GM21423 (cell line): ENCODE measurements around the gene SUFU.

Experiments
- ATAC-seq: cut with Tn5 transposase; IDR thresholded peaks from one replicate; pipeline ENCODE4 v1.9.1; 2021; ENCODE audit warnings: mild to moderate bottlenecking, moderate library complexity; ENCODE audit not compliant: unreplicated experiment

Gene SUFU

DNA sequence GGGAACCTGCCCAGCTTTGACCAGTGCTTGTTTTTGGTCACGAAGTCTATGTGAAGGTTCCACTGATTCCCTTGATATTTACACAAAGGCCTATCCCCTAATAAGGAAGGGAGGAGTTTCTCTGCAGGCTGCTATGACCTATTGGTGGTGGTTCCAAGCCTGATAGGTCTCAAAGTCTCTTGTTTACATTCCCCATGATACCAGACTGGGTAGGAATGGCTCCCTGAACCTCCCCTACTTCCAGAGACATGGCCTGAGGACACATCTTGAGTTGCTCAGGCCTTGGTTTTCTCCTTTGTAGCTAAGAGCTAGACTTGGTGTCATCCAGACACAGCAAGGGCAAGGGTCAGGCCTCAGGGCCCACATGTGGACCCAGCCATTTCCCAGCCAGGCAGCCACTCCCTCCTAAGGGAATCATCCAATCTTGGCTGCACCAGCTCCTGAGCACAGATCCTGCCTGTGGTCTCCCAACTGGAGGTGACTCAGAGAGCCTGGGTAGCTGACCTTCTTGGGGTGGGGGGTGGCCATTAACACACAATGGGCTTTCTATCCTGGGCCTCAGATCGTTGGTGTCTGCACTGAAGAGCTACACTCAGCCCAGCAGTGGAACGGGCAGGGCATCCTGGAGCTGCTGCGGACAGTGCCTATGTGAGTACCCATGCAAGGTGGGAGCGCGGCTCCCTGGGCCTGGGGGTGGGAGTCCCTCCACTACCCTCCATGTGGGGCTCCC is 89.5 kb downstream of the SUFU start:
- no peak for ATAC-seq

DNA sequence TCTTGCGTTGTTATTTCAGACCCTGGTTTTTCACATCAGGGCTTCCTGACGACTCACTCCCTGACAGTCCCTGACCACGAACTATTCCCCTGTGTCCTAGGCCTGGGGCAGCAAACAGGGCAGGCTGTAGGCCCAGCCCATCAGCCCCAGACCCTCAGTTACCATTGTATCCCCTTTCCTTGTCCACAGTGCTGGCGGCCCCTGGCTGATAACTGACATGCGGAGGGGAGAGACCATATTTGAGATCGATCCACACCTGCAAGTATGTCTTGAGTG is 90.0 kb downstream of the SUFU start:
- no peak for ATAC-seq

DNA sequence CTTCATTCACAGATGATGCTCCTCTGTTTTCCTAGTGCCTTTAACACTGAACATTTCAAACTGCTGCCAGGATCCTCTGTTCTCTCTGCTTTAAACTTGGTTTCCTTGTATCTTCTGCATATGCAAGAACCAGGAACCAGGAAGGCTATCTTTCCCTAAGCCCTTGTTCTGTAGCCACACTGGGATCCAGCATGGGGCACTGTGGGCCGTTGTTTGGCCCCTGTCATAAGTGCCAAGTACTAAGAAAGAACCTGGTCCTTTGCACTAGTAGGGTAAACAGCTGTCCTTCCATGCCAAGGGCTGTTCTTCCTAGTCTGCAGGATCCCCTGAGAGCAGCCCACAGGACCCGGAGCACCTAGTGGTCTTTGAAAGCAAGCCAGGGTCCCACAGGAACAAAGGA is 91.5 kb downstream of the SUFU start:
- no peak for ATAC-seq

DNA sequence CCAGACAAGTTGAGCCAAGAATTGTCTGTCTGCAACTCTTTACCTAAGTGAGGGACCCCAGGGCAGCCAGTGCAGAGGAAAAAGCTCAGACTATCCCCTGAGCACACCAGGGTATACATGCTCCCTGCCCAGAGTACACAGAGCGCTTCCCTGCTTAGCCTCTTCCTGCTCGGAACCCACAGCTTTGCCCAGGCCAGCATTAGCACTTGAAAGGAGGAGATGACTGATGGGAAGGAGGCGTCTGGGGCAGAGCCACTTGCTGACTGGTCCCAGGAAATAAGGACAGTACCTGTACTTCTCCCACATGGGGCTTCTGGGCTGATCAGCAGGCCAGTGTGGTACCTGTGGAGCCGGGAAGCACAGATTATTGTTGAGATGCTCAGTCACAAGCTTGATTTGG is 92.1 kb downstream of the SUFU start:
- no peak for ATAC-seq

DNA sequence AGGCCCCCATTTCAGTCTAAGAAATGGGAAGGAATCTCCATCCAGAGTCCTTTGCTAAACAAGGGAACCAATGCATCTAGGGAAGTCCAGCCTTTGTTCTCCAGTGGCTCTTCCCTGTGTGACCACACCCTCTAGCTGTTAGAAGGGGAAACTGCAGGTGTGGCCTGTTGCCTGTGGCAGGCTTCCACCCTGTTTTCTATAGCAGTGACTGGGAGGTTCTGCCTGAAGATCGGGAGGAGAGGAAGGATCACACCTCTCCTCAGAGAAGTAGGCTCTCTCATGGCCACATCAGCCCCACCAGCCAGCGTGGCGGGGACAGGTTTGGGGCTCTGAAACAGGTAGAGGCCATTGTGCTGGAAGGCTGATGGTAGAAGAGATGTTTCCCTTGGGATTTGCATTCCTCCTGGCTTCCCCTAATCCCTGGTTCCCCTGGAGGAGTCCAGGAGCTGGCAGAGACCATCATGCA is 92.8 kb downstream of the SUFU start:
- no peak for ATAC-seq

DNA sequence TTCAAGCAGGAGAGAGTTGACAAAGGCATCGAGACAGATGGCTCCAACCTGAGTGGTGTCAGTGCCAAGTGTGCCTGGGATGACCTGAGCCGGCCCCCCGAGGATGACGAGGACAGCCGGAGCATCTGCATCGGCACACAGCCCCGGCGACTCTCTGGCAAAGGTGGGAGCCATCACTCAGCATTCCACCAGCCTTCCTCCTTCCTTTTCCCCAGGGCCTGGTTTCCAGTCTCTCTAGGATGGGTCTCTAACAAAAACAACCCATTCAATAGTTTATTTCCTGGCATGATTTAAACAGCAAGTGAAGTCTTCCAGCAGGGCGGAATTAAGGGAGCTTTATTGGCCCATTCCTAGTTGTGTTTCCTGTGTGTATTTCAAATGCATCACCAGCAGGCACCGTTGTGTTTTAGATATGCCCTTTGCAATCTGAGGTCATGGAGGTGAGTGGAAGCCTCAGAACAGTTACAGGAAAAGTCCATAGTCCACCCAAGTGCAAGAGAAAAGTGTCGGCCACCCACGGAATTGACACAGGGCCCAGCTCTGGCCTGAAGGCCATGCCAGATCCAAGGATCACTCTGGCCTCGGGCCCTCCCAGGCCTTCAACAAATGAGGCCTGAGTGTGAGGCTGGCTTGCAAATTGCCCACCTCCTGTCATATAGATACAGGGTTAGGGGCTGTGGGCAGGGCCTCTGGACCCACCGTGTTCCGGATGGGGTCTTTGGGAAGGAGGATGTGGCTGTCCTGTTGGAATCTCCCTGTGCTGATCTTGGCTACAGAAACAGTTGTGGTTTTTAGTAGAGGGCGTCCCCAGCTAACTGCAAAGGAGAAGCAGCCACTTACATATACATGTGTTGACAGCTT is 93.6 kb downstream of the SUFU start:
- no peak for ATAC-seq

DNA sequence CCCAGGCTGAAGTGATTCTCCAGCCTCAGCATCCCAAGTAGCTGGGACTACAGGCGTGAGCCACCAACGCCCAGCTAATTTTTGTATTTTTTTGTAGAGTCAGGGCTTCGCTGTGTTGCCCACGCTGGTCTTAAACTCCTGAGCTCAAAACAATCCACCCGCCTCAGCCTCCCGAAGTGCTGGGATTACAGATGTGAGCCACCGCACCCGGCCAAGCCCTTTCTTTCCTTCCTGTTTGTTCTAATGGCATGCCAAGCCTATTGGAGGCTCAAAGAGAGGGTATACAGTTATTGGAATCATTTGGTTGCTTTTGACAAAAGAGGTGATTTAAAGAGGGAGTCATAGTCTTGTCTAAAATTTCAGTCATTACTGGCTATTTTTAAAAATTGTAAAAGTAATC is 94.5 kb downstream of the SUFU start:
- no peak for ATAC-seq

DNA sequence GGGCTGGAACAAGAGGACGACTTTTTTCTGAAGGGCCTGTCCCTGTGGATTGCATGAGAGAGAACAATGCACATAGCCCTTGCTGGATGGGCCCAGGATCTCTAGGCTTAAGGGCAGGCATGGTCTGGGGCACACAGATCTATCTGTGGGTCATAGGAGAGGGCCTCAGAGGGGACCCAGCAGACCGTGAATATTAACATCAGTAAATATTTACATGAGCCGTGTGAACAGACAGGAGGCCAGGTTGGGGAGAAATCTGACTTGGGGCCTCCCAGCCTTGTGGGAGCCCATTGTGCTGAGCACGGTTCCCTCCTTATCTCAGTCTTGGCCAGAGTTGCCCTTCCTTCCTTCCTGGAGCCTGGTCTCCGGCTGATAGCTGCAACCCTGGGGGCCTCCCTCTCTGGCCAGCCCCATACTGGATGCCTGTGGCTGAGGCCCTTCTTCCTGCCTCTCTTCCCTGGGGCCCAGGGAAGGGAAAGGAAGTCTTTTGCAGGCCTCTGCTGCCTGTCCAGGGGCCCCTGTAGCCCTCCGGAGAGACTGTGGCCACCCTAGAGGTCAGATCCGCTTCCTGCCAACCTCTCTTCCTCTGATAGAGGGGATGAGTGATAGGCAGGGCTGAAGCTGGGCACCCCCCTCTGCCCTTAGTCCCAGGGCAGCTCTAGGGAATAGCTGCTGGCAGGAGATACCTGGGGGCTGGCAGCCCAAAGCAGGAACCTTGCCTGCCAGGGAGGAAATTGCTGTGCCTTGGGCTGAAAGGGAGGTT is 96.0 kb downstream of the SUFU start:
- no peak for ATAC-seq

DNA sequence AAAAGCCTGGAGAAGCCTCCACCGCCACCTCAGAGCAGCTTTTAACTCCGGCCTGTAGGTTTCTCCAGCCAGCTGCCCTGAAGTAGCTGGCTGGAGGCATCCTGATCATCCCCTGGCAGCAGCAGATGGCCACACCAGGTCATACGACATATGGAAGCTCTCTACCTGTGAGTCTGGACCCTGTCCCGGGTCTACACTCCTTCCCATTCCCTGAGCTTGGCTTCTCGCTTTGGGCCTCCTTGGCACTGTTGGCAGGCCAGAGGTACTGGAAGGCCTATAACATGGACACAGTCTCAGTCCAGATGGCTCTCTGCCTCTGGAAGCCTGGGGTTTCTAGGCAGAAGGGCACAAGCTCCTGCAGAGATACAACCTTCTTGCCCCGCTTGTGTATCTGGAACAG is 97.0 kb downstream of the SUFU start:
- no peak for ATAC-seq

DNA sequence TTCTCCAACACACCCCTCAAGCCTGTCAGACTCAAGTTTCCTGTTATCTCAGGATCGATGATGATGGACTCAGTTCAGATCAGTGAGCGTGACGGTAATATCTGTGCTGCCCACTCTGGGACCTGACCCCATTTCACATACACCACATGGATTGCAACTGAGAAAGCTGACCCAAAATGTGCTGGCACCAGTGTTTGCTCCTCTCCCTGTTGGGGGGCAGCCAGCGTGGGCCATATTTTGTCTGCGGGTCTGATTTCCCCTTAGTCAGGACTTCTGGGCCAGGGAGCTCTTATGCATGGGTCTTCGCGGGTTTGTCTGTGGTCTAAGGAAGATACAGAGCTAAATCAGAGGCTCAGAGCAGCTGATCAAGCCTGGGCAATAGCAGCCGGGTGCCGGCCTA is 97.9 kb downstream of the SUFU start:
- no peak for ATAC-seq

DNA sequence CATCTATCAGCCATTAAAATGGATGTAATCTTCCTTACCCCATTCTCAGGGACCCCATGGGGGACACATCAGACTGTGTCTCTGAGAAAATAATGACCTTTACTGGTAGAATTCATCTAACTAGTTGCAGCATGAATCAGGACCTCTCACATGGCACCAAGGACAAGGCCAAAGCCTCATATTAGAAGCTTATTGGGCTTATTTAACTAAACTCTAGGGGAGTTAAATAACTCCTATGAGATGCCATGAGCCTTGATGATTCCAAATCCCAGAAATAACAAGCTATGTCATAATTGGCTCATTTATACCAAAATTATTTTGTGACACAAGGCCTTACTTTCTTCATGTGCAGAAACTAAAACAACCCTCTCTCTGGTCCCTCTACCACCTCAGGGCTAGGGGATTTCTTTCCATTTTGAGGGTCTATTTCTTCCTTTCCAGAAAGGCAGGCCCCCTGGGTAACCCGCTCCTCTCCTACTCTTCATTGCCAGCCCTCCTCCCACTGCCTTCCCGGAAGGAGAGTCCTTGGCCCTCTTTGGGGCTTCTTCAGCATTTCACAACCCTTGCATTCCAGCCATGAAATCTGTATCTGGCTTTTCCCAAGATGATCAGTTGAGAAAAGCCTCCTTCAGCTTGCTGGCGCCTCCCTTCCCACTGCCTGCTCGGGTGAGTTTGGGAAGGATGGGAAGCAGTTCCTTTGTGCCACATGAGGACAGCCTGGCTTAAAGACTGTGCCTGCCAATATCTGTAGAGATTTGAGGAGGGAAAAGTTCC is 98.7 kb downstream of the SUFU start:
- no peak for ATAC-seq

DNA sequence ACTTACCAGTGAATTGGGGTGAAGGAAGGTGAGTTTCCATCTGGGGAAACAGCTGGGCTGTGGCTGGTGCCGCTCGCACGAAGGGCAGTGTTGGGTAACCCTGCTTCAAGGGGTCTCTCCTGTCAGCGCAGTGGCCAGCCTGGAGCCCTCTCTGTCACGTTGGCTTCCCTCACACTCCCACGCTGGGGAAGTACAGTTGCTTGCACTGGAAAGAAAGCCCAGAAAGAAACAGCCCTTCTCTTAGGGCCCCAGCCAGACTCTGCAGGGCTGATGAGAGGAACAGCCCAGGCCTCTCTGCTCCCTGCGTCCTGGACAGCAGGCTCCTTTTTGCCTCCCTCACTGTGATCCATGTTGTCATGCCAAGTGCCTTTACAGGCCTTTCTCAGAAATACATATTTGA is 100.2 kb downstream of the SUFU start:
- ATAC-seq, result no peak

DNA sequence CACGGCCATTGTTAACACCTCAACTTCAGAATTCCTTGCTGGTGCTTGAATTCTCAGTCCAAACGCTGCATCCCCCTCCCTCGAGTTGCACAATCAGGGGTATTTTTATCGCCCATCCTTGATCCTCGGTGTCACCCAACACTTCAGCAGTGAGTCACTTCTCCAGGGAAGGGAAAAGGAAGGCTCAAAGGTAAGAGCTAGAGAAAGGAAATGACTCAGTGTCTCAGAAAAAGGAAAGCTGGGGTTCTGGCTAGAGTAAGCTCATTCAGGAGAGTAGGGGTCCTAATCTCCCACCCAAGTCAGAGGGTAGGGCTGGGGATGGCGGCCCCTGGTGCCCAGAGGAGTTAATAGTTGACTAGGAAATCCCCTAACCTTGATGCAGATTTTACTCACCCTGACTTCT is 100.7 kb downstream of the SUFU start:
- no peak for ATAC-seq

DNA sequence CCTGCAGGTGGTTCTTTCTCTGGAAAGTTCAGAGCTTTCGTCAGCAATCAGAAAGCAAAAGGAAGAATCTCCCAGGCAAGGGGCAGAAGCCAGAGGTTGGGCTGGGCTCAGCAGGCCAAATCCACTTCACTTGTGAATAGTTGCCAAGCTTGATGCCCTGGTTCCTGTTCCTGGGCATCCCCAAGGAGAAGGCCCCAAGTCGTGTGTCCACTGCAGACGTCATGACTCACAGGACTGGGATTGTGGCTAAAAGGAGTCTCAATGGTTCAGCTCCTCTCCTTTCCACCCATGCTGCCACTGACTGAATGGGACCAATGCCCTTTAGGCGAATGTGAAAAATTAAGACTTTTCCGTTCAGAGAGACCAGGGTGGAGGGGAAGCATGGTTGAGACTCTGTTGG is 101.9 kb downstream of the SUFU start:
- ATAC-seq, result no peak

DNA sequence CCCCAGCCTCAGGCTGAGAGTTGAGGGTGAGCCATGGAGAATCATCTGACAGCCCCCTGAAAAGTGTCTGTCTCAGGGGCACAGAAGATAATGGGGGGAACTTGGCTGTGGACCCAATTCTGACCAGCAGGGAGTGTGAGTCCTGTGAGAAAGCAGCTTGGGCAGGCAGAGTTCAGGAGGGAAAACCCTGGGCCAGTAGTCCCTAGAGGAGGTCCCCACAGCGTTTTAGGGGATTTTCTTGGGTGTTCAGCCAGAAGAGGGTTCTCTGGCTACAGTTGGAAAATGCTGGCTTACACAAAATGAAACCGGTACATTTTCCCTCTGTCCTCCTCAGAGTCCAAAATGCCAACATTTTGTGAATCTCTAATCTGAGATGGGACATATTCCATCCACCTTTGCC is 104.7 kb downstream of the SUFU start:
- no peak for ATAC-seq

DNA sequence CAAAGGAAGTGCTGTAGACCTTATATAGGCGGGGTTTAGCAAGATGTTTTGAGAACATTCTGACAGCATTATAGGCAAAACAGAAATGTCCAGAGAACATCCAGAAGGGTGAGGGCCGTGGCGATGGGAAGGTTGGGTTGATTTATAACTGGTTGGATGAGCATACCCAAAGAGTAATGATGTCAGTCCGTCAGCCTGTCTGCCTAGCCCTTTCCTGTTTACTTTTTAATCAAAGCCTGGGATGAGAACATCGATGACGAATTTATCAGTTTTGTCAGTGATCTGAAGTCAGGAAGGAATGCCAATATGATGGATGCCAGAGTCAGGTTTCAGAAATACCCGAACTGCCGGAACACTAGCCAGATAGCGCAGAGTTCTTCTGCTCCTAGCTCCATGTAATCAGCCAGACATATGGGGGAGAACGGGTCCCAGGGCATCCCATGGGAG is 106.7 kb downstream of the SUFU start:
- no peak for ATAC-seq

DNA sequence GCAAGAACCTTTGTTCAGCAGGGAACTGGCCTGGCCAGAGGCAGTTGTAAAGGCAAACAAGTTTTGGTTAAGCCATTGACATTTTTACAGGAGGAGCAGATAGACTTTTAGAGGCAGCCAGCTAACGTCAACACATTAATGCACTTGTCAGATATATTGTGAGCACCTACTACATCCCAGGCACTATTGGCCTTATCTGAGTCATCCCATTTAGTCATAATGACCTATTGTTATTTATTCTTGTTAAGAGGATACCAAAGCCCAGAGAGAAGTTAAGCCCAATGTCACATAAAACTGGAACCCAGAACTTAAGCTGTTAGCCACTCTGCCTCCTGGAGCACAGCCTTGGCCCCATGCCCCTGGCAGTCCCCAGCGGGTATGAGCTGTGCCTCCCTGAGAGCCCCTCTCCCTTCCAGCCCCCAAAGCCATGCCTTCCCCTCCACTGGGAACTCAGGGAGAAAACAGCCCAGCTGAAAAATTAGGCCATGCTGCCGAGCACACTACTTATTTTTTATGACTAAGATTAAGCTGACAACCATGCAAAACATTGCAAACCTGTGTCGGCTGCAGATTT is 107.8 kb downstream of the SUFU start:
- no peak for ATAC-seq

DNA sequence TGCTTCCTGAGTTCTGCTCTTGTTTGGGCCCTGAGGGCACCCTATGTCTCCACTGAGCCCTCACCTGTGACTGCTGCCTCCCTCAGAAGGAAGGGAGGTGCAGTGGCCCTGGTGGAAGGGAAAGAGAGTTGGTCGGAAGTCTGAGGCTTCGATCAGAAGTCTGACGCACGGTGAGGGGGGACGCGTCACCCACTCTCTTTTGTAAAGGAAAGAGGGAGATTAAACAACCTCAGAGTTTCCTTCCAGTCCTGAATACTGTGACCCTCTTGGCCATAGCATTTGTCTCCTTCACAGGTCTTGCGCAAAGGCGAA is 109.1 kb downstream of the SUFU start:
- ATAC-seq, result no peak

DNA sequence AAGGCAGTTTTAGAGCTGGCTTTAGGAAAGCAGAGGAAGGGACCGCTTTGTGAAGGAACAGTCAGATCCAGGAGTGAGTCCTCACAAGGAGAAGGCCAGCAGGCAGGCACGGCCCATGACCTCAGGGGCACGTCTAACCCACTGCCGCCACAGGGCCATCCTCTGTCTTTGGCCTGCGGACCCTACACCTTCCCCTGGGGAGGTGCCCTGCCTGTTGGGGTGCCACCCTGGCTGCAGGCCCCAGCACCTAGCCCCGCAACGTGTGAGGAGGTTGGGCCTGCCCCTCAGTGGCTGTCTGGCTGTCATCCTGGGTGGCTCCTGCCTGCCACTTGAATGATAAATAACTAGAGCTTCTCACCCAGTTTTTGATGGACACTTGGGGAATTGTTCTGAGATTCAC is 109.5 kb downstream of the SUFU start:
- ATAC-seq, result no peak

DNA sequence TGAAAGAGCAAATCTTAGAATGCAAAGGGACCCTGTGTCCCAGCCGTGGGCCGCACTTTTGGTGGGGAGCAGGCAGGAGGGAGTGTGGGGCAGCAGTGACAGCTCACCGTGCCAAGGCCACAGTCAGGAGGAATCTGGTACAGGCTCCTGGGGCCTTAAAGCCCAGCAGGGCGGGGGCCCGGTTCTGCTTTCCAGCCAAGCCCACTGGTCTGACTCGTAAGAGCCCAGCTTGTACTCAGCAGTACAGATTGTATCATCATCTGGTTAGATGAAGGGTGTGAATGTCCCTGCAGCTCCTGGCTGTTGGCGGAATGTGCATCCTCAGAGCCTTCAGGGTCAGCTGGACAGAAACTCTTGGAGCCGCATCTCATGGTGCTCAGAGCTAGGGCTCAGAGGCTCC is 110.0 kb downstream of the SUFU start:
- no peak for ATAC-seq

DNA sequence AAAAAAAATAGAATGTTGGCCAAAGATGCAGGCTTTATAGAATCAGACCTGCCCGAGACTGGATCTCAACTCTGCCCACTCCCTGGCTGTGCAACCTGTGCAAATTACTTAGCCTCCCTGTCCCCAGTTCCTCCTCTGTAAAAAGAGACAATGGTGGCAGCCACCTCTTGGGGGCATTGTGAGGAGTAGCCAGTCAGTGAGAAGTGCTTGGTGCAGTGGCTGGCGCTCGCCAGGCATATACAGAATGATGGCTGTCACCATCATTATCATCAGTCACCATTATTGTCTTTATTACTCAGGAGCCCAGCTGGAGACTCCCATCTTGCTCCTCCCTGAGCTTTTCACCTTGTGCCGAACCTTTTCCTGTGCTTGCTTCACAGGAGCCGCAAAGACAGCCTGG is 111.1 kb downstream of the SUFU start:
- no peak for ATAC-seq
